Transverse colon (tissue), 4 donors: ENCODE data around the gene TENM4. TPM values are rescaled to one million over a fixed set of nuclear protein-coding genes. Genes with fewer than 3 reads are reported as not detected.

Experiments used
- DNase-seq: peaks from one replicate; pipeline ENCODE4 v3.0.0-alpha.2; 2019
- H3K27ac ChIP-seq, 4 donors: fragments of 200-600 bp; sonication (generic); 2 replicates each; pipeline ENCODE4 v1.5.1; 2016 to 2018; ENCODE audit warnings: inconsistent platforms in 4 of 4
- H3K27me3 ChIP-seq: fragments of 200-600 bp; sonication (generic); 2 replicates; pipeline ENCODE4 v1.5.1; 2017; ENCODE audit warnings: inconsistent platforms
- H3K36me3 ChIP-seq, 4 donors: fragments of 200-600 bp; sonication (generic); 2 replicates each; pipeline ENCODE4 v1.5.1; 2017 to 2019; ENCODE audit warnings: inconsistent platforms in 4 of 4
- H3K4me1 ChIP-seq, 4 donors: fragments of 200-600 bp; sonication (generic); 2 replicates each; pipeline ENCODE4 v1.5.1; 2017 to 2020; ENCODE audit warnings: inconsistent platforms in 4 of 4
- H3K4me3 ChIP-seq, 4 donors: fragments of 200-600 bp; sonication (generic); 1 replicate in 1 of 4; 2 replicates in 3 of 4; pipeline versions ENCODE4 v1.5.1 to v1.6.1; 2017 to 2019; ENCODE audit warnings: inconsistent platforms in 4 of 4
- H3K9me3 ChIP-seq, 2 donors: fragments of 200-600 bp; sonication (generic); 2 replicates each; pipeline ENCODE4 v1.5.1; 2017 to 2019; ENCODE audit warnings: inconsistent platforms in 2 of 2
- CTCF ChIP-seq, 5 experiments: fragments of 200-600 bp in 3 of 5; fragments of 450-650 bp in 2 of 5; sonication (generic) in 3 of 5; IDR thresholded peaks; 1 replicate in 2 of 5; 2 replicates in 3 of 5; pipeline ENCODE4 v1.5.1; 2016 to 2017; ENCODE audit warnings: antibody characterized with exemption in 5 of 5, inconsistent platforms in 3 of 5, mild to moderate bottlenecking in 2 of 5, moderate library complexity in 1 of 5
- EP300 ChIP-seq: sonication (generic); formaldehyde crosslinking; IDR thresholded peaks from one replicate; pipeline ENCODE4 v1.6.1; 2017; ENCODE audit warnings: antibody characterized with exemption, low read depth
- POLR2A ChIP-seq: fragments of 450-650 bp; IDR thresholded peaks from one replicate; pipeline ENCODE4 v1.6.1; 2016; ENCODE audit warnings: antibody characterized with exemption, mild to moderate bottlenecking, moderate library complexity
- POLR2AphosphoS5 ChIP-seq, 3 donors: sonication (generic); formaldehyde crosslinking; IDR thresholded peaks; one replicate each; pipeline ENCODE4 v1.6.1; 2016; ENCODE audit warnings: antibody characterized with exemption in 3 of 3
- WGBS, 2 donors: methylation state at CpG; one replicate each; pipeline ENCODE4 v1.1.5; 2018; ENCODE audit warnings: low coverage in 1 of 2; 5-methylcytosine and 5-hydroxymethylcytosine counted together
- in situ Hi-C, 4 donors: fragments of 200-750 bp; cut with MboI; loops; one replicate each; pipeline versions ENCODE4 v1.15.0 to v1.15.1; 2017; ENCODE audit warnings: low sequenced_read_pairs in 3 of 4, low pct_ligation_motif_present in 1 of 4, low pct_unique_long_range_greater_than_20kb in 1 of 4
- intact Hi-C: fragments of 100-400 bp; cut with DNase I; formaldehyde crosslinking; loops from one replicate; pipeline ENCODE4 v1.15.1; 2023; ENCODE audit warnings: low total_unique reads
- total RNA-seq, 4 donors: library from RNA; depleted of rRNA; stranded (reverse); fragments of >200 nt; gene quantifications; one replicate each; pipeline ENCODE4 v1.1.0, GENCODE V29; 2016

Gene TENM4
- total RNA-seq, 4 donors from 2014 or later: 0.14 to 0.79 (median 0.39) TPM

DNA sequence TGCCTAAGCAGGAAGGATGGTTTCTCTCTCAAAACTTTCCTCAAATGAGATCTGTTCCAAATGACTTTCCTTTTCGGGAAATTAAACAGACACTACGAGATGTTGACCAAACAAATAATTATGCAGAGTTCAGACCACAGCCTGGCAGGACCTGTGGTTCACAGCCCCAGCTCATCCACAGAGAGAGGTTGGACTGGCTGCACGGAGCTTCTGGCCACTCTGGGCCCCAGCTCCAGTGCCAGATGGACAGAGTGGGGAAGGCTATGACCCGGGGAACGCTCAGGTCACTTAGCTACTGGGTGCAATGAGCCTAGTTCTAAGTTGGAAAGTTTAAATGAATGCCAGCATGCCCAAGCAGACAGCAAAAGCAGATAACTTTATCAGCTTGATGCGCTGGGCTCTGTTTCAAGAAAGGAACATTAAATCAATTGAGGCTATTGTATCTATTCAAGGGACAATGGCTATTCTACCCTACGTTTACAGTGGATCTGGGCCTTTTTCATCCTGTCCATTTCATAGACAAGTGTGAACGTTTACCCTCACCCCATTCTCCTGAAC, 710.5 kb downstream of the TENM4 start:
- in situ Hi-C loops: no loop called here
- H3K27ac ChIP-seq: no peak overlapping the region
- intact Hi-C loops: no loop called here

DNA sequence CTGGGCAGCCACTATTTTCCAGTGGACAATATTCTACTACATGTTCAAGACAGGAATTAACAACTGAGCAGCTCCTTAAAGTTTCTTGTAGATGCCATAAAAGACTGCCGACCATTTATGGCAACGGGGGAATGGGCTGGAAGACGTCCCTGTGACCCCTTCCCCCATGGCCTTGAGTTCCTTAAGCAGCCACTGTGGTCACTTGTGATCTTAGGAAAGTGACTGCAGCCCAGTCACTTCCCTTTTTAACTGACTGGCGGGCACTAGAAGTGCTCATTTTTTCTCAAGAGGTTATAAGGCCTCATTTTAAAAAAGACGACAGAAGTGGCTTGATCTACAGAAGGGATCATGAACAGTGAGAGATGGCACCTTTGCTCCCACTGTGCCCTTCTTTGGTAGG, 713.0 kb downstream of the TENM4 start:
- WGBS, 2 donors: 60 to 62% methylated on average over 1 to 5 of the region's 5 CpGs
- no peaks in the 10 kb centered on the region for H3K27me3 ChIP-seq
- in situ Hi-C loops (no loop called here), intact Hi-C loops (no loop called here)
- no peak overlapping the region for H3K4me3 ChIP-seq
- no peaks in the 10 kb centered on the region for H3K4me1 ChIP-seq
- DNase-seq: no peak
- no peaks in the 10 kb centered on the region for H3K9me3 ChIP-seq
- no peak overlapping the region for H3K27ac ChIP-seq
- H3K36me3 ChIP-seq: no peaks in the 10 kb centered on the region
- TF ChIP-seq POLR2A (no peak), EP300 (no peak), CTCF (IDR thresholded peaks at IDR 0.05) (no peak), POLR2AphosphoS5 (IDR thresholded peaks at IDR 0.05) (no peak)

More for the DNA sequence above, 710.5 kb downstream of the TENM4 start:
- no peaks in the 10 kb centered on the region for H3K27me3 ChIP-seq
- TF ChIP-seq POLR2A (no peak), POLR2AphosphoS5 (IDR thresholded peaks at IDR 0.05) (no peak), EP300 (no peak), CTCF (IDR thresholded peaks at IDR 0.05) (no peak)
- DNase-seq: no peak
- H3K4me1 ChIP-seq: no peaks in the 10 kb centered on the region
- no peaks in the 10 kb centered on the region for H3K36me3 ChIP-seq
- H3K4me3 ChIP-seq: no peak overlapping the region
- WGBS, 2 donors: 65 to 80% methylated on average over 3 to 8 of the region's 8 CpGs
- H3K9me3 ChIP-seq: no peaks in the 10 kb centered on the region

- Histone ChIP-seq H3K27ac (no peak overlapping the region), H3K36me3 (no peaks in the 10 kb centered on the region), H3K9me3 (no peaks in the 10 kb centered on the region), H3K27me3 (no peaks in the 10 kb centered on the region), H3K4me3 (no peak overlapping the region), H3K4me1 (no peaks in the 10 kb centered on the region)
- intact Hi-C loops: no loop called here
- no peak for TF ChIP-seq POLR2A
- TF ChIP-seq EP300: no peak
- TF ChIP-seq CTCF (IDR thresholded peaks at IDR 0.05): no peak
- no peak for TF ChIP-seq POLR2AphosphoS5 (IDR thresholded peaks at IDR 0.05)
- no peak for DNase-seq
- WGBS, 2 donors: 90 to 100% methylated on average over 4 to 5 of the region's 5 CpGs
- in situ Hi-C loops: no loop called here
Observed at GRCh38 chr11:78725200-78725599, 715.6 kb downstream of the TENM4 start.

- 94% methylated on average over 5 of the region's 5 CpGs; no CpG with 5 or more reads in 1 of the 2 donors for WGBS, 2 donors
- in situ Hi-C loops: no loop called here
Observed at GRCh38 chr11:78722786-78723185, 718.0 kb downstream of the TENM4 start.

More at GRCh38 chr11:78722786-78723185, 718.0 kb downstream of the TENM4 start:
- intact Hi-C loops: no loop called here
- no peak overlapping the region for H3K27ac ChIP-seq
- no peak overlapping the region for H3K4me3 ChIP-seq
- TF ChIP-seq POLR2AphosphoS5 (IDR thresholded peaks at IDR 0.05) (no peak), EP300 (no peak), POLR2A (no peak), CTCF (IDR thresholded peaks at IDR 0.05) (no peak)
- DNase-seq: no peak
- no peaks in the 10 kb centered on the region for H3K9me3 ChIP-seq
- H3K27me3 ChIP-seq: no peaks in the 10 kb centered on the region
- H3K36me3 ChIP-seq: no peaks in the 10 kb centered on the region
- H3K4me1 ChIP-seq: no peaks in the 10 kb centered on the region
